Lung (tissue), 16 donors: ENCODE measurements around the gene AP3D1. TPM values are rescaled to one million over a fixed set of nuclear protein-coding genes. Genes with fewer than 3 reads are reported as not detected.
"Not testable (repeated sequence)": the region's sequence is repeated elsewhere in the genome, so short reads cannot be mapped to it uniquely, and the experiment has no call there.

ENCODE experiments used
- ATAC-seq: fragments of 200-7000 bp; cut with Tn5 transposase; one replicate; pipeline ENCODE4 v1.9.1; 2020; ENCODE audit warnings: moderate number of reproducible peaks; ENCODE audit not compliant: insufficient read depth, low FRiP score
- DNase-seq, 3 donors: peaks; one replicate each; pipeline ENCODE4 v3.0.0-alpha.2; 2013 to 2017
- H3K27ac ChIP-seq, 2 donors: one replicate each; pipeline ENCODE4 v1.5.1; 2013; ENCODE audit warnings: mild to moderate bottlenecking in 2 of 2, moderate library complexity in 2 of 2, control low read depth in 1 of 2, inconsistent platforms in 1 of 2, low read depth in 1 of 2, low read length in 1 of 2
- H3K27me3 ChIP-seq, 3 donors: one replicate each; pipeline ENCODE4 v1.5.1; 2013; ENCODE audit warnings: low read length in 2 of 3; ENCODE audit not compliant: control insufficient read depth in 3 of 3, insufficient read depth in 3 of 3
- H3K36me3 ChIP-seq, 4 donors: one replicate each; pipeline ENCODE4 v1.5.1; 2013; ENCODE audit warnings: low read length in 4 of 4, mild to moderate bottlenecking in 1 of 4, moderate library complexity in 1 of 4; ENCODE audit not compliant: control insufficient read depth in 4 of 4, insufficient read depth in 4 of 4
- H3K4me1 ChIP-seq, 5 donors: one replicate each; pipeline ENCODE4 v1.5.1; 2013; ENCODE audit warnings: low read length in 5 of 5, mild to moderate bottlenecking in 2 of 5, moderate library complexity in 1 of 5; ENCODE audit not compliant: control insufficient read depth in 5 of 5, insufficient read depth in 5 of 5
- H3K4me3 ChIP-seq: one replicate; pipeline ENCODE4 v1.5.1; 2013; ENCODE audit warnings: mild to moderate bottlenecking, control low read depth, moderate library complexity
- H3K9ac ChIP-seq, 2 donors: one replicate each; pipeline ENCODE4 v1.5.1; 2013; ENCODE audit warnings: low read length in 2 of 2, control low read depth in 1 of 2; ENCODE audit not compliant: insufficient read depth in 1 of 2
- H3K9me3 ChIP-seq, 4 donors: one replicate each; pipeline ENCODE4 v1.5.1; 2013; ENCODE audit warnings: low read length in 3 of 4, mild to moderate bottlenecking in 1 of 4, moderate library complexity in 1 of 4; ENCODE audit not compliant: control insufficient read depth in 4 of 4, insufficient read depth in 3 of 4
- CTCF ChIP-seq: IDR thresholded peaks from 2 replicates; pipeline ENCODE4 v1.5.1; 2012; ENCODE audit warnings: mild to moderate bottlenecking; ENCODE audit errors: control extremely low read depth, extremely low read depth
- WGBS, 2 donors: extraction: QIAGEN DNeasy Blood & Tissue Kit; methylation state at CpG; one replicate each; pipeline ENCODE4 v1.1.7; 2013; 5-methylcytosine and 5-hydroxymethylcytosine counted together
- long read RNA-seq, 5 donors: transcript quantifications; one replicate each; lab custom pipeline, GENCODE V29; 2026
- polyA plus RNA-seq, 2 donors: library from polyadenylated mRNA; stranded (reverse); fragments of 200-250 nt; gene quantifications; one replicate each; pipeline ENCODE4 v1.2.1, GENCODE V29; 2013
- total RNA-seq, 2 donors: library from RNA; depleted of rRNA in 1 of 2; stranded (reverse); fragments of >200 nt in 1 of 2; gene quantifications; one replicate each; pipeline ENCODE4 v1.2.1, GENCODE V29; 2014 to 2021
- donor health status: control.
- donor health status: control.
- donor health status: Bipolar disorder and iron deficiency.
- donor health status: healthy.
- donor health status: DM: yes; HTN: yes; CAD: no.

AP3D1 gene
- total RNA-seq: 100 to 1,000 TPM in 1 of 2 donors, 10 to 100 TPM in 1; 69.9 to 144 TPM
- 100 to 1,000 TPM in 1 of 2 donors, 10 to 100 TPM in 1; 55.3 to 101 TPM for polyA plus RNA-seq
- long read RNA-seq, donor 1, partial matches to known transcripts: 19 of 19 reads
- long read RNA-seq, donor 1, other reads (novel, unspliced or antisense): 0 of 19 reads
- long read RNA-seq, donor 2, partial matches to known transcripts: 0 of 3 reads
- long read RNA-seq, donor 2, other reads (novel, unspliced or antisense): 0 of 3 reads
- long read RNA-seq, donor 3: 0 reads
- long read RNA-seq, donor 4: 0 reads
- long read RNA-seq, donor 5, partial matches to known transcripts: 0 of 3 reads
- long read RNA-seq, donor 5, other reads (novel, unspliced or antisense): 0 of 3 reads

- peak; percentile 99 to 100 (median 99) for DNase-seq
- TF ChIP-seq CTCF: no peak
- peak; percentile 97 for ATAC-seq
- Histone ChIP-seq H3K9ac (peak within 1 kb of the TSS; percentile 50 to 86), H3K4me3 (peak within 1 kb of the TSS; percentile 81), H3K9me3 (no peaks in the 10 kb centered on the region), H3K27ac (peak within 1 kb of the TSS; percentile 79 to 91), H3K4me1 (peaks cover 8 to 15% (median 12%) of the 10 kb centered on the region in 5 donors), H3K27me3 (no peaks in the 10 kb centered on the region), H3K36me3 (peaks cover 0 to 5% (median 0%) of the 10 kb centered on the region in 4 donors)
- WGBS, 2 donors: 0 to 1% methylated on average over 59 to 74 of the region's 74 CpGs
Measured at GRCh38 chr19:2151339-2152229, at the start of gene AP3D1. TSS of gene AP3D1 (minus strand) at chr19:2151566. CDS start at chr19:2151334, 232 bp downstream.

GRCh38 chr19:2200624-2201294 is 49.4 kb upstream of the AP3D1 start:
- H3K4me1 ChIP-seq, DNase-seq, H3K9me3 ChIP-seq, H3K27ac ChIP-seq, H3K27me3 ChIP-seq, H3K4me3 ChIP-seq, ATAC-seq, H3K9ac ChIP-seq: not testable (repeated sequence)
- 95 to 97% methylated on average over 50 of the region's 50 CpGs for WGBS, 2 donors
- peaks cover 0 to 42% (median 8%) of the 10 kb centered on the region in 4 donors for H3K36me3 ChIP-seq

- H3K9ac ChIP-seq: no peak overlapping the region
- no peaks in the 10 kb centered on the region for H3K27me3 ChIP-seq
- 92 to 95% methylated on average over 33 to 37 of the region's 37 CpGs for WGBS, 2 donors
- no peaks in the 10 kb centered on the region for H3K4me1 ChIP-seq
- DNase-seq (no peak), ATAC-seq (no peak)
- no peak overlapping the region for H3K27ac ChIP-seq
- TF ChIP-seq CTCF: no peak
- H3K36me3 ChIP-seq: peaks cover 0 to 49% (median 10%) of the 10 kb centered on the region in 4 donors
- no peaks in the 10 kb centered on the region for H3K9me3 ChIP-seq
- no peak overlapping the region for H3K4me3 ChIP-seq
Measured at GRCh38 chr19:2199861-2200623, 48.7 kb upstream of the AP3D1 start.
